K562 (cell line): ENCODE results near the gene ST6GALNAC6. TPM values are rescaled to one million over a fixed set of nuclear protein-coding genes. Genes with fewer than 3 reads are reported as not detected.

ENCODE experiments used
- BCL6 ChIP-seq: fragments of 250-450 bp; sonication (Bioruptor Pico); IDR thresholded peaks from 2 replicates; pipeline ENCODE4 v1.4.0; 2020
- BRF2 ChIP-seq: IDR thresholded peaks from 3 replicates; pipeline ENCODE4 v1.6.1; 2011; ENCODE audit warnings: borderline replicate concordance, mild to moderate bottlenecking; ENCODE audit not compliant: insufficient read length, insufficient read depth
- CBX5 ChIP-seq: IDR thresholded peaks from 2 replicates; pipeline ENCODE4 v1.6.1; 2014; ENCODE audit warnings: low read depth, borderline replicate concordance
- E2F6 ChIP-seq, 2 experiments: IDR thresholded peaks; 2 replicates each; pipeline ENCODE4 v1.6.1; 2011; ENCODE audit warnings: borderline replicate concordance in 1 of 2, control low read depth in 1 of 2, low read depth in 1 of 2, low read length in 1 of 2, mild to moderate bottlenecking in 1 of 2, mixed read lengths in 1 of 2, moderate library complexity in 1 of 2; ENCODE audit not compliant: insufficient read depth in 1 of 2, insufficient read length in 1 of 2, poor library complexity in 1 of 2, severe bottlenecking in 1 of 2; ENCODE audit errors: extremely low read depth in 1 of 2
- IFI16 ChIP-seq: fragments of 250-450 bp; sonication (Bioruptor Pico); IDR thresholded peaks from 2 replicates; pipeline ENCODE4 v2.1.2; 2022; ENCODE audit warnings: mild to moderate bottlenecking, inconsistent platforms
- MCM5 ChIP-seq: fragments of 450-650 bp; IDR thresholded peaks from 2 replicates; pipeline ENCODE4 v1.6.1; 2016; ENCODE audit warnings: low read depth
- NKRF ChIP-seq: fragments of 450-650 bp; IDR thresholded peaks from 2 replicates; pipeline ENCODE4 v1.6.1; 2016; ENCODE audit warnings: borderline replicate concordance
- NRF1 ChIP-seq, 2 experiments: fragments of 450-650 bp; IDR thresholded peaks in 1 of 2; conservative IDR thresholded peaks in 1 of 2; 2 replicates each; pipeline ENCODE4 v1.6.1; 2014; ENCODE audit warnings: mild to moderate bottlenecking in 2 of 2
- POLR2A ChIP-seq: fragments of 450-650 bp; conservative IDR thresholded peaks from 2 replicates; pipeline ENCODE4 v1.6.1; 2016
- SAP30 ChIP-seq: fragments of 200-600 bp; sonication (generic); IDR thresholded peaks from 2 replicates; pipeline ENCODE4 v1.6.1; 2012; ENCODE audit warnings: borderline replicate concordance, low read depth, mild to moderate bottlenecking, moderate library complexity, low read length, control low read depth, inconsistent platforms; ENCODE audit not compliant: insufficient read depth, poor library complexity, severe bottlenecking
- STAG1 ChIP-seq: sonication (generic); formaldehyde crosslinking; IDR thresholded peaks from 2 replicates; pipeline ENCODE4 v1.5.0; 2020; ENCODE audit warnings: missing genetic modification reagents, borderline replicate concordance
- TEAD4 ChIP-seq, 2 experiments: sonication (generic) in 1 of 2; formaldehyde crosslinking in 1 of 2; IDR thresholded peaks; 2 replicates each; pipeline versions ENCODE4 v1.6.1 to v1.8.0; 2012 to 2022; ENCODE audit warnings: borderline replicate concordance in 1 of 2, inconsistent platforms in 1 of 2, low read length in 1 of 2, mild to moderate bottlenecking in 1 of 2, missing genetic modification reagents in 1 of 2
- TFE3 ChIP-seq: fragments of 450-650 bp; formaldehyde crosslinking; IDR thresholded peaks from 2 replicates; pipeline ENCODE4 v1.4.0; 2020; ENCODE audit warnings: mild to moderate bottlenecking, mixed read lengths
- TRIM24 ChIP-seq, 2 experiments: fragments of 450-650 bp; IDR thresholded peaks; 2 replicates each; pipeline ENCODE4 v1.6.1; 2016
- USF1 ChIP-seq: sonication (generic); formaldehyde crosslinking; IDR thresholded peaks from 2 replicates; pipeline ENCODE4 v1.9.0; 2022; ENCODE audit warnings: mild to moderate bottlenecking, missing genetic modification reagents
- ZBTB7A ChIP-seq: IDR thresholded peaks from 2 replicates; pipeline ENCODE4 v1.6.1; 2011; ENCODE audit warnings: low read depth, mild to moderate bottlenecking, low read length, moderate library complexity, borderline replicate concordance; ENCODE audit not compliant: control insufficient read depth
- ZNF76 ChIP-seq: fragments of 250-450 bp; sonication (Bioruptor Pico); IDR thresholded peaks from 2 replicates; pipeline ENCODE4 v1.4.0; 2020; ENCODE audit warnings: mild to moderate bottlenecking, moderate library complexity, borderline replicate concordance
- ZNF780A ChIP-seq: fragments of 250-450 bp; sonication (Bioruptor Pico); IDR thresholded peaks from 2 replicates; pipeline ENCODE4 v1.5.0; 2021; ENCODE audit warnings: mild to moderate bottlenecking
- polyA plus RNA-seq, 8 experiments: library from polyadenylated mRNA; depleted of rRNA in 4 of 8; stranded (reverse) in 5 of 8; unstranded in 3 of 8; fragments of >200 nt; fragmentation: Nextera tagmentation in 2 of 8; fragmentation: Illumina TruSeq in 1 of 8; extraction: Ambion mirVana in 2 of 8; extraction: Trizol in 1 of 8; gene quantifications; 2 replicates each; pipeline versions ENCODE4 v1.2.1 to v1.2.3, GENCODE V29; 2011 to 2014; ENCODE audit warnings: inconsistent platforms in 1 of 8, missing spikeins in 1 of 8
- total RNA-seq, 7 experiments: library from RNA; depleted of rRNA in 6 of 7; stranded (reverse); fragments of >200 nt in 6 of 7; fragmentation: Illumina TruSeq in 2 of 7; extraction: Trizol in 2 of 7; gene quantifications; 2 replicates each; pipeline versions ENCODE4 v1.2.1 to v1.2.3, GENCODE V29; 2011 to 2021; ENCODE audit warnings: low replicate concordance in 1 of 7

The ST6GALNAC6 gene
- total and polyA plus RNA-seq, 9 of the 15 experiments (the other 6 are each of a cell fraction or from before 2014, with no cell fraction given): 0.13 to 23.0 (median 14.5) TPM

- TF ChIP-seq NKRF (0 out of 2 replicates have a peak, but pooled peaks have one; percentile 5), IFI16 (CRISPR knock-in tag) (no peak), POLR2A (0 out of 2 replicates have a peak, but pooled peaks have one; percentile 21), TEAD4 (IDR thresholded peaks at IDR 0.05; ENCODE audit: low read length) (0 out of 2 replicates have a peak, but pooled peaks have one; percentile 22), TEAD4 (CRISPR knock-in tag; IDR thresholded peaks at IDR 0.05; ENCODE audit: borderline replicate concordance) (no peak), BRF2 (no peak), USF1 (CRISPR knock-in tag) (no peak), SAP30 (peak; percentile 9), NRF1 (conservative IDR thresholded peaks at IDR 0.05 in 1 of 2, IDR thresholded peaks at IDR 0.05 in 1 of 2) (peak; percentile 43 to 55; a peak in 3 of 4 replicates), MCM5 (no peak), STAG1 (CRISPR knock-in tag) (no peak), ZNF780A (CRISPR knock-in tag) (no peak), E2F6 (IDR thresholded peaks at IDR 0.05; ENCODE audit: borderline replicate concordance in 1 of 2, extremely low read depth in 1 of 2, insufficient read depth in 1 of 2, insufficient read length in 1 of 2, low read depth in 1 of 2, low read length in 1 of 2, poor library complexity in 1 of 2, severe bottlenecking in 1 of 2) (peak in 1 of 2 experiments; percentile 66), BCL6 (CRISPR knock-in tag) (no peak), ZBTB7A (peak; percentile 56; the same call in 1 of the 2 replicates), TRIM24 (IDR thresholded peaks at IDR 0.05) (no peak), ZNF76 (CRISPR knock-in tag) (no peak), CBX5 (no peak), TFE3 (CRISPR knock-in tag) (no peak)
Measured at GRCh38 chr9:127927988-127928675, 28.7 kb upstream of the ST6GALNAC6 start (continued).
